ENCODE data around the gene ZNF341. TPM values are rescaled to one million over a fixed set of nuclear protein-coding genes. Genes with fewer than 3 reads are reported as not detected.

The ZNF341 gene
- total and polyA plus RNA-seq, 2 of the 8 experiments (the other 6 are each of a cell fraction or from before 2014, with no cell fraction given), result 5.8 to 6.4 TPM

DNA sequence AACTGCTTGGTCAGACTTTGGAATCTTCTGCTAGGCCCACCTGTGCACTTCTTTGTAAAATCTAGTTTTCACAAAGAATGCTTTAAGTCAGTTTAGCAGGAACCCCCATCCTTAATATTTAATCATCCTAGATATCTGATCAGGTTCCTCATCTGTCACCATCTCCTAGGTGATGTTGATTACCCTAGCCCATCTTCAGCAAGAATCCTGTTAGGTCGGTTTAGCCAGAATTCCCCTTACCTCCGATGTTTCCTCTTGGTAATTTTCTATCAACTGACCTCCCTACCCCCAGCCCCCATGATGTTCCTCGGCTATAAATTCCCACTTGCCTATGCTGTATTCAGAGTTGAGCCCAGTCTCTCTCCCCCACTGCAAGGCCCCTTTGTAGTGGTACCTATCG lies 2.7 kb upstream of the ZNF341 start:
- no peak overlapping the region for H2BK20ac ChIP-seq (ENCODE audit: low read length)
- no peak overlapping the region for H2AFZ ChIP-seq (ENCODE audit: low read length)
- no peak overlapping the region for H3K4me2 ChIP-seq (ENCODE audit: insufficient read depth in 1 of 2, low read depth in 2 of 2, low read length in 2 of 2)
- FAIRE-seq, result no peak
- H4K8ac ChIP-seq (ENCODE audit: extremely low read depth, insufficient read depth, low read length), result no peak overlapping the region
- H2BK15ac ChIP-seq (ENCODE audit: low read length), result no peak overlapping the region
- H3K27me3 ChIP-seq (replicated peaks in 1 of 4; ENCODE audit: control insufficient read depth in 3 of 4, extremely low read depth in 1 of 4, insufficient read depth in 3 of 4, low read length in 3 of 4), result no peaks in the 10 kb centered on the region
- peaks cover 4 to 9% (median 5%) of the 10 kb centered on the region in 4 experiments for H3K4me1 ChIP-seq (replicated peaks in 1 of 4; ENCODE audit: control insufficient read depth in 3 of 4, insufficient read depth in 4 of 4, low read length in 3 of 4)
- no peaks in the 10 kb centered on the region for H3K9me3 ChIP-seq (ENCODE audit: insufficient read depth in 2 of 2, low read depth in 1 of 2, low read length in 1 of 2)
- H2BK120ac ChIP-seq (replicated peaks; ENCODE audit: low read depth, low read length), result no peak overlapping the region
- H3K27ac ChIP-seq (ENCODE audit: low read depth, low read length), result no peak overlapping the region
- no peaks in the 10 kb centered on the region for H3K79me1 ChIP-seq (ENCODE audit: low read depth, low read length)
- H3K79me2 ChIP-seq (ENCODE audit: control insufficient read depth in 1 of 2, insufficient read depth in 2 of 2, low read length in 2 of 2), result no peaks in the 10 kb centered on the region
- H2BK5ac ChIP-seq (ENCODE audit: low read depth, low read length), result no peak overlapping the region
- no peak overlapping the region for H3K9ac ChIP-seq (replicated peaks in 1 of 4; ENCODE audit: extremely low read depth in 1 of 4, low read depth in 3 of 4, low read length in 3 of 4)
- no peak overlapping the region for H2AK5ac ChIP-seq (ENCODE audit: low read depth, low read length)
- no peak overlapping the region for H4K5ac ChIP-seq (ENCODE audit: insufficient read length, low read depth, low read length)
- 78% methylated on average over 4 of the region's 4 CpGs; no CpG with 5 or more reads in 1 of the 2 experiments for WGBS, 2 experiments (ENCODE audit: extremely low coverage in 1 of 2, insufficient coverage in 1 of 2, insufficient read length in 1 of 2, insufficient replicate concordance in 2 of 2, low coverage in 1 of 2, low lambda C conversion rate in 2 of 2, missing lambda C conversion rate in 1 of 2)
- ChIA-PET POLR2A (ENCODE audit: partially characterized antibody) (interaction anchor here (1.0 kb wide), 1 partner anchor 9 kb away, joined by 4 read pairs; the partner anchor contains the start of gene PXMP4), CTCF (ENCODE audit: partially characterized antibody) (interaction anchor here (0.5 kb wide), 1 partner anchor 418 kb away, joined by 3 read pairs; no protein-coding TSS in a partner anchor)
- no peak overlapping the region for H4K91ac ChIP-seq (replicated peaks; ENCODE audit: insufficient read length, low read length)
- no peak overlapping the region for H3K56ac ChIP-seq (replicated peaks; ENCODE audit: insufficient read length, low read depth, low read length)
- peaks cover 9% of the 10 kb centered on the region for H3K23me2 ChIP-seq (ENCODE audit: low read depth, low read length)
- H3K18ac ChIP-seq (ENCODE audit: extremely low read depth, low read length), result no peak overlapping the region
- H3K4ac ChIP-seq (replicated peaks; ENCODE audit: insufficient read length, low read depth, low read length), result no peak overlapping the region
- no peak for DNase-seq (ENCODE audit: low read depth in 1 of 2, low spot score in 2 of 2)
- no peaks in the 10 kb centered on the region for H4K20me1 ChIP-seq (replicated peaks in 1 of 2; ENCODE audit: control insufficient read depth in 1 of 2, insufficient read depth in 2 of 2, low read length in 2 of 2)
- no peak overlapping the region for H3K14ac ChIP-seq (ENCODE audit: insufficient read length)
- H3K23ac ChIP-seq (ENCODE audit: insufficient read length), result no peak overlapping the region
- no peaks in the 10 kb centered on the region for H3K36me3 ChIP-seq (ENCODE audit: control insufficient read depth in 2 of 4, insufficient read depth in 4 of 4, low read length in 3 of 4)
- H3K4me3 ChIP-seq (ENCODE audit: extremely low read depth in 1 of 4, insufficient read depth in 2 of 4, low read depth in 3 of 4, low read length in 4 of 4), result no peak overlapping the region
- no peak overlapping the region for H2BK12ac ChIP-seq (ENCODE audit: low read depth, low read length)
- TF ChIP-seq, protein P1, sequence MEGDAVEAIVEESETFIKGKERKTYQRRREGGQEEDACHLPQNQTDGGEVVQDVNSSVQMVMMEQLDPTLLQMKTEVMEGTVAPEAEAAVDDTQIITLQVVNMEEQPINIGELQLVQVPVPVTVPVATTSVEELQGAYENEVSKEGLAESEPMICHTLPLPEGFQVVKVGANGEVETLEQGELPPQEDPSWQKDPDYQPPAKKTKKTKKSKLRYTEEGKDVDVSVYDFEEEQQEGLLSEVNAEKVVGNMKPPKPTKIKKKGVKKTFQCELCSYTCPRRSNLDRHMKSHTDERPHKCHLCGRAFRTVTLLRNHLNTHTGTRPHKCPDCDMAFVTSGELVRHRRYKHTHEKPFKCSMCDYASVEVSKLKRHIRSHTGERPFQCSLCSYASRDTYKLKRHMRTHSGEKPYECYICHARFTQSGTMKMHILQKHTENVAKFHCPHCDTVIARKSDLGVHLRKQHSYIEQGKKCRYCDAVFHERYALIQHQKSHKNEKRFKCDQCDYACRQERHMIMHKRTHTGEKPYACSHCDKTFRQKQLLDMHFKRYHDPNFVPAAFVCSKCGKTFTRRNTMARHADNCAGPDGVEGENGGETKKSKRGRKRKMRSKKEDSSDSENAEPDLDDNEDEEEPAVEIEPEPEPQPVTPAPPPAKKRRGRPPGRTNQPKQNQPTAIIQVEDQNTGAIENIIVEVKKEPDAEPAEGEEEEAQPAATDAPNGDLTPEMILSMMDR (IDR thresholded peaks at IDR 0.05; ENCODE audit: control extremely low read depth in 1 of 3, insufficient read depth in 1 of 3, low read depth in 1 of 3, low read length in 3 of 3), result no peak
- TF ChIP-seq EZH2 (IDR thresholded peaks at IDR 0.05; ENCODE audit: low read depth, low read length, severe bottlenecking) (no peak), TEAD4 (IDR thresholded peaks at IDR 0.05; ENCODE audit: low read depth, low read length) (no peak), TBP (IDR thresholded peaks at IDR 0.05; ENCODE audit: low read depth, low read length) (no peak), SUZ12 (IDR thresholded peaks at IDR 0.05; ENCODE audit: low read length) (no peak), SRF (IDR thresholded peaks at IDR 0.05; ENCODE audit: low read depth, low read length) (no peak), RFX5 (IDR thresholded peaks at IDR 0.05; ENCODE audit: borderline replicate concordance, low read depth, low read length) (no peak), POLR2AphosphoS5 (IDR thresholded peaks at IDR 0.05; ENCODE audit: low read depth, low read length) (no peak), RBBP5 (IDR thresholded peaks at IDR 0.05; ENCODE audit: borderline replicate concordance, low read depth, low read length) (no peak), BCL11A (IDR thresholded peaks at IDR 0.05; ENCODE audit: low read depth in 2 of 2, low read length in 2 of 2) (no peak)
- TF ChIP-seq, protein P2, sequence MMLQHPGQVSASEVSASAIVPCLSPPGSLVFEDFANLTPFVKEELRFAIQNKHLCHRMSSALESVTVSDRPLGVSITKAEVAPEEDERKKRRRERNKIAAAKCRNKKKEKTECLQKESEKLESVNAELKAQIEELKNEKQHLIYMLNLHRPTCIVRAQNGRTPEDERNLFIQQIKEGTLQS (IDR thresholded peaks at IDR 0.05; ENCODE audit: insufficient read depth, low read depth, low read length), result no peak

All from H1 (cell line).